ENCODE results near the gene PACSIN1.
A peak's percentile ranks its signal among the peaks of the same experiment; 100 is the strongest.

Gene PACSIN1

DNA sequence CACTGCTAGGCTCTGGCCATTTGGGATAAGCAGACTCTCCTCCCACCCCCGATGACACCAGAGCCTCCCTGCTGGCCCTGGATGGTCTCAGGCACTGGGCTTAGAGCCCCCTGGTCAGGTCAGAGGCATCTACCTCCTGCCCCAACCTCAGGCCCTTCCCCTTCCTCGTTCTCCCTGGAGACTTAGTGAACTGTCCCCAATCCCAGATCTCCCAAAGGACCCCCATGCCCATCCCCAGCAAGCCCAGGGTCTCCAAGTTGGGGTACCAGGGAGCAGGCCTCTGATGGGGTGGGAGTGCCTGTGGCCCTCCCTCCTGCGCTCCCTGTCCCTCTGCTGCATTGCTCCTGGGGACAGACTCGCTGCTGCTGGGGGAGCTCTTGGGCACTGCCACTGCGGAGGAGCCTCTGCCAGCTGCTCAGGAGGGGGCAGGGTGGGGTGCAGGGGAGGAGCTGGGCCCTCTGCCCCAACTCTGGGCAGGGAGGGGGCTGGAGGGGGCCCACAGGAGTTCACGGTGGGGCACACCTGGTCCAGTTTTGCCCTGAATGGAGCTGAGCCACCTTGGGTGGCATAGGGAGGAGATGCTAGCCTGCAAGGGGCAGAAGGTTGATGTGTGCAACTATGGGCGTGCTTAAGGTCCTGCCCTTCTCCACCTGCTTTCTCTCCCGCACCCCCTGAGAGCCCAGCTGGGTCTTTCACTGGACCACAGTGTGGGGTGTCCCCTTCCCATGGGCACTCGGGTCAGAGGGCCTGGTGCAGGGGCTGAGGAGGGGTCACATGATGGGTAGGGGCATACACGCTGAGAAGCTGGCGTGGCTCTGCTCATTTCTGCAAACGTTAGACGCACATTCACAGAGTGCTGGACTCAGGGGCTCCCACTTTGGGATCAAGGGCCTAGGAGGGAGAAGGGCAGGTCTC is 49.9 kb downstream of the PACSIN1 start:
- DNase-seq = no peak

DNA sequence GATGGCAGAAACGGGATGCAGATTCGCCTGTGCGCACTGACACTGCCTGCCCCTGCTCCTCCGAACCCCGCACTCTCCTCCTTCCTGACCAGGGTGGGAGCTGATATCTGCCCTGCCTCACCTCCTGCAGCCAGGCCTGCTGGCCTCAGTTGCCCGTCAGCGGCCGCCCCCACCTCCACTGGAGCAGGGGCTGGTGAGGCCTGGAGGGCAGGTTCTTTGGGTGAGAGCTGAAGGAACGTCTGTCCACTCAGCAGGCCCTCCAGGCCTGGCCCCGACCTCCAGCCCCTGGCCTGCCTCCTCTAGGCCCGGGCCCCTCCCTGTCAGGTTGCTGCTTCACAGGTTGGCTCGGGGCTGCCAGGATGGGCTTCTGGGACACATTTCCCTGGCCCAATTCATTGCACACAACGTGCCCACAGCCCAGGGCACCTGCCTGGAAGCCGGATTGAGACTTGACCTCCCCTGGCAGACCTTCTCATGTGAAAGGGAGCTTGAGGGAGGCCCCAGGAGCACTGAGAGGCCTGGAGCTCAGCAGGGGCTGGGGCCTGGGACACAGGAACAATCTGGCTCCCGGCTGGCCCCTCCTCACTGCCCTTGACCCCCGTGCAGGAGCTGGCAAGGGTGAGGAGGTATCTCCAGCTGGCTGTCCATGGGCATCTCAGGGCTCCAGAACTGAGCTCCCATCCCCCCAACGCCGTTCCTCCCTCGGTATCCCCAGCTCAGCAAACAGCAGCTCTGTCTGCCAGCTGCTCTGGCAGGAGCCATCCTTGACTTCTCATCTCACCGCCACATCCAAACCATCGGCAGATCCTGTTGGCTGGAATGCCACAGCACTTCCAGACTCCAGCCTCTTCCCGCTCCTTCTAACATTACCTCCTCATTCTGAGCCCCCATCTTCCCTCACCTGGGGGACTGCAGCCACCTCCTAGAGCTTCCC is 50.8 kb downstream of the PACSIN1 start:
- DNase-seq = no peak

DNA sequence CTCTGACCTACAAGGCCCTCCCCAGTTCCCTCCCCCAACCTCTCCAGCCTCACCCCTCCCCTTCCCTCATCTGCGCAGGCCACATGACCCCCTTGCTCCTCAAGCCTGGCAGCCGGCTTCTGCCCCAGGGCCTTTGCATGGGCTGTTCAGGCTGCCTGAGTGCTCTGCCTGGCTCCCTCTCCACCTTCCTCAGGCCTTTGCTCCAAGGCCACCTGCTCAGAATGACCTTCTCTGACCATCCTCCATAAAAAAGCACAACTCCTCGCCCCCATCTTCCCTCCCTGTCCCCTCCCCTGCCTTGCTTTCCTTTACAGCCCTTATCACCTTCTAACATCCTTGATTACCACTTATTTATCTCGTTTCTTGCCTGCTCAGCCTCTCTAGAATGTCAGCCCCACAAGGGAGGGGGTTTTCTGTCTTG is 51.6 kb downstream of the PACSIN1 start:
- DNase-seq = no peak

DNA sequence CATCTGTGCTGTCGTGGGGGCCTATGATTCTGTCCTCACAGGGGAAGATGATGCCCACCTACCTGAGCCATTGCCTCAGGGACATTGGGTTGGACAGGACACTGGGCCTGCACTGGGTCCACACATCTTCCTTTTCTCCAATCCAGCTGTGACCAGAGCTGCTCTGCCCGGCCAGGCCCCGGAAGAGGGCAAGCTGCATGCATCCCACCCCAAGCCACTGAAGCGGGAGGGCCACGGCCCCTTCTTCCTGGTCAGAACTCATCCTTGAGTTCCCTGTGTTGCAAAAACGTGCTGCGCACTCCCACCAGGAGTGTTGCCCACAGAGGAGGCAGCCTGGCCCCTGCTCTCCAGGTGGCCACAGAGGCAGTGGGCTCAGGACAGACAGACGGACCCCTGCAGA is 52.1 kb downstream of the PACSIN1 start:
- no peak for DNase-seq

DNA sequence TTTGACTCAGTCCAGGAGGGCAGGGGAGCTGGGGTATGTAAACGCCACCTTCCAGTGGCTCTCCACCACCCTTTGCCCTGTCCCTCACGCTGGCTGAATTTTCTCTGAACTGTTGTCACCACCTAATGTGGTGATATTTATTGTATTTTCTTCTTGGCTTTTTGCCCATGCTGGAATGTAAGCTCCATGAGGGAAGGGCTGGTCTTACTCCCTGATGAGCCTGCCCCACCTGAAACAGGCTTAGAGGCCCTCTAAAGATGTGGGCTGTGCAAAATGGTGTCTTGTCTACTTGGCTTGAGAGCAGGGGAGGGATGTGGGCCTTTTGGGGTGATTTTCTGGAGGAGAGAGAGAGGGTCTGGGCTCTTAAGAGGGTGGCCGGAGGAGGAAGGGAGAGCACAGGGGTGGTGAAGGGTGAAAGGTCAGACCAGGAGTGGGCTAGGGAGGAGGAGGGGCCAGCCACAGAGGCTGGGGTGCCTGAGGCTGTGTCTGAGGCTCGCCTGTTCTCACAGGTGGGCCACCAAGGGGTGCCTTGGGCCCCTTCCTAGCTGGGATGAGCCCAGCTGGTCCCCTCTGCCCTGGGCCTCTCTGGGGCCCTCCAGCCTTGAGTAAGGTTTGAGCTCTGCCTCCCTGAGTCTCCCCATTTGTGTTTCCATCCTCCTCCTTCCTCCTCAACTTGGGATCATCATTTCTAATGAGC is 52.9 kb downstream of the PACSIN1 start:
- DNase-seq = no peak

DNA sequence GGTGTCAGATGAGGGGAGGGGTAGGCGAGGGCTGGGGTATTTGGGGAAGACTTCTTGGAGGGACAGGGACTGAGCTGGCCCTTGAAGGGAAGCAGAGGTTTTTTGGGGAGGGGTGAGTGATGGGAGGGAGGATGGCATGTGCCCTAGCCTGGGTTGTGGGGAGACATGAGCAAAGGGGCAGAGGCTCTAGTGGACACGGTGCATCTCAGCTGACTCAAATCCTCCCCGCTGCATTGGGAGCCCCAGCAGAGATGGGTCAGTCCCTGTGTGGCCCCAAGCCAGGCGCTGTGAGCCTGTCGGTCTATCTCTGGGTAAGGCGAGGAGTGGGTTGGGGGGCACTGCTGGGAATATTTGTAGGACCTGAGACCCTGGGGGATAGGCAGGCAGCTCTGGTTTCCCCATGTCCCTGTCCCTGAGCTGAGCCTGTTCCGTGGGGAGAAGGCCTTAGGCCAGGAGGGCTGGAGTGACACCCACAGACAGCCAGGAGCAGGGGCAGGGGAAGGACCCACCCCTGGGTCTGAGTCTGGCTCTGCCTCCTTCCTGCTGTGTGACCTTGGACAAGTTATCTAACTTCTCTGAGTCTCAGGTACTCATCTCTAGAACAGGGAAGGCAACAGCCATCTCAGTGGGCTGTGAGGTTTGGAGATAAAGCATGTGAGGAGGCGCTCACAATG is 54.2 kb downstream of the PACSIN1 start:
- DNase-seq = no peak

DNA sequence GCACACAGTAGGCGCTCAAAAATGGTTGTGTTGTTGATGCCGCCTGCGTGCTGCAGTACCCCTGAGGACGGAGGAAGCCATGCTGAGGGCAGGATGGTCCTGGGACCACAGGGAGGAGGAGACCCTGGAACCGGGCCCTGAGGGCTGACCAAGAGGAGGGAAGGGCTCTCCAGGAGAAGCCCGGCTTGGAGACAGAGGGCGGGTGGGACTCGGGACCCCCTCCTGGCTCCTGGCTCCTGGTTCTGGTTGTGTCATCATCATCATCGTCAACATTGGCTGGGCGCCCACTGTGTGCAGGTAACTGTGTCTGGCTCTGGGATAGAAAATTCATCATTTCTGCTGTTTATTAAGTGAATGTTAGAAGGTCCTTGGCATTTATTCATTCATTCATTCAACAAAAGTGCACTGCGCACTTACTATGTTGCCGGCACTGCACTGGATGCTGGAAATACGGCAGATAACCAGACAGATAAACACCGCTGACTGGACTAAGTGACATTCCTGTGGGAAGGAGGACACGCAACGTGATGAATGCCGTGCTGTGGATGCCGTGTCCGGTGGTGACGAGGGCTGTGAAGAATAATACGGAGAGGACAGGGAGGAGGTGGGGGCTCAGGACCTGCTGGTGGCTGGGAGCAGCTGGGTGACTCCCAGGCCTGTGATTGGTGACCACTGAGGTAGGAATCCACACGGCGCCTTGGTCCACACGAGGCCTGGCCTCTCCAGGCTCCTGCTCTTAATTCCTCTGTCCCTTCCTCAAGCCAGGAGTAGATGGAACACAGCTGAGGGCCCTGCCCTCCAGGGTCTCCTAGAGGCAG is 55.0 kb downstream of the PACSIN1 start:
- no peak for DNase-seq

DNA sequence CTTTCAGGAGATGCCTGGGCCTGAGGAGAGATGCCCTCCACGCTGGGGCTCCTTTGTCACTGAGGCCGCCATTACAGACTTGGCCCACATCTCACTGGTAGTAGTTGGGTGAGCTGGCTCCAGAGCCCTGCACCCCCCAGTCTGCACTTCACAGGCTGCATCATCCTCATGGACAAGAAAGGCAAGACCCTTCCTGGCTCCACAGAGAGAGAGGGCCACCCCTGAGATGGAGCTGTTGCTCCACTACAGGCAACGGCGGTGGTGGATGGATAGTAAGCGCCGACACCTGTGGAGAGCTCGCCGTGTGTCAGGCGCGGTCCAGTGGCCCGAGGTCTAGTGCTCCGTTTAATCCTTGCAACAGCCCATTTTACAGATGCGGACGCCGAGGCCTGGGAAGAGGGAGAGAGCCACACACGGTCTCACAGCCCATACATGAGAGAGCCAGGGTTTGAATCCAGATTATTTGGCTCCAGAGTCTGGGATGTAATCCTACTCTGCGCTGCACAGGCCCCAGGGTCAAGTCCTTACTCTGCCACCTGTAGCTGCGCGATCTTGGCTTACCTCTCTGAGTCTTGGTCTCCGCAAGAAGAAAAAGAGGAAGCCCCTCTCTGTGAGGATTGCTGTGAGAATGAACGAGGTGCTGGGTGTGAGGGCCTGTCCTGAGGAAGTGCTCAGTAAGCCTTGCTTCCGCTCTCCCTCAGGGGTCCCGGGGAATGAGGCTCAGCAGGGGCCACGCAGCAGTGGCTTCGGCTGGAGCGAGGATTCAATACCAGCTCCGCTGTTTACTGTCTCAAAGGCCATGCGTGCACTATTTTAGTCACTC is 55.8 kb downstream of the PACSIN1 start:
- DNase-seq = no peak

DNA sequence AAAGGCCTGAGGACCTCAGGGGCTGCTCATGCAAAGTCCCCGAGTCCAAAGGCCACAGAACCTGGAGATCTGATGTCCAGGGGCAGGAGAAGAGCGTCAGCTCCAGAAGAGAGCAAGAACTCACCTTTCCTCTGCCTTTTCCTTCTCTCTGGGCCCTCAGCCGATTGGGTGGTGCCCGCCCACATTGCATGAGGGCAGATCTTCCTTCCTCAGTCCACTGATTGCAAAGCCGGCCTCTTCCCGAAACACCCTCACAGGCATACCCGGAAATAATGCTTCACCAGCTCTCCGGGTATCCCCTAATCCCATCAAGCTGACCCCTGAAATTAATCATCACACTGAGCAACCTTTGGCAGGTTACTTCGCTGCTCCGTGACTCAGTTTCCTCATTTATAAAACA is 56.9 kb downstream of the PACSIN1 start:
- no peak for DNase-seq

DNA sequence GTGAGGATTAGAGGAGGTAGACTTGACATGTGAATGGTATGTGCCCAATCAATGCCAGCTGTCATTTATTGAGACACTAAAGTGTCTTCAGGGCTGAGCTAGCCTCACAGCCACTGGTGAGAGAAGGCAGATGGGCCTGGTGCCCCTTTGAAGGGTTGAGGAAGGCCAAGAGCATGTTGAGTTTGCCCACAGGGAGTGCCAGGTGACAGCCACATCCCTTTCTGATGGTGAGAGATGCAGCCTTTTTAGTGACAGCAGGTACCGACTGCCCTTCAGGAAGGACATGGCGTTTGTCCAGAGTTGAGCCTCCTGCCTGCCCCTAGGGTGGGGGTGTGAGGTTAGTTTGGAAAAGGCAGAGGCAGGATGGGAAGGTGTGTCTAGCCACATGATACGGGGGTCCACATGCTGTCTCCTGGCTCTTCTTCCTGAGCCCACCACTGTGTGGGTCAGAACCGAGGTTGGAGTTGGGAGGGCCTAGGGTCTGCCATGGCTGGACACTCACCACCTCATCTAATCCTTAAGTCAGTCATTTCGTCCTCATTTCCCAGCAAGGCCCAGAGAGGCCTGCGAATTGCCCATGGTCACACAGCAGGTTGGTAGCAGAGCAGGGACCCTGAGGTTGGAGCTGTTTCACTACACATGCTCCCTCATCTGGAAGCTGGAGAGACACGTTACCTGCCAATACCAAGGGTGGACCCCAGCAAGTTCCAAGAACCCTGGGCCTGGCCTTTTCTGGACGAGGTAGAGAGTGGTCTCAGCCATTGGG is 57.7 kb downstream of the PACSIN1 start:
- DNase-seq = no peak

DNA sequence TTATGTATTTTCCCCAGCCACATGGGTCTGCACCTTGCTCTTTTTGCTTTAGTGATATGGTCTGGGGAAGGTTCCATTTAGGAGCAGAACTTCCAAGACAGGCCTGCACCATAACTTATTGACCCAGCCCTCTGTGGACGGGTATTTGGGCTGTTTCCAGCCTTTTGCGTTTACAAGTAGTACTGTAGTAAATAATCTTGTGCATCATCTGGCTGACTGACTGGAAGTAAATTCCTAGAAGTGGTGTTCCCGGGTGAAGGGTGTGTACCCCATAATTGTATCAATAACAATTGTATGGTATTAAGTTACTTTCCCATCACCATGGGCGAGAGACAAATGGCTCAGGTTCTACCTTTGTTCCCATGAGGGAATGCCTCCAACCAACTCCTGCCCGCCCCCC is 58.6 kb downstream of the PACSIN1 start:
- DNase-seq = no peak

DNA sequence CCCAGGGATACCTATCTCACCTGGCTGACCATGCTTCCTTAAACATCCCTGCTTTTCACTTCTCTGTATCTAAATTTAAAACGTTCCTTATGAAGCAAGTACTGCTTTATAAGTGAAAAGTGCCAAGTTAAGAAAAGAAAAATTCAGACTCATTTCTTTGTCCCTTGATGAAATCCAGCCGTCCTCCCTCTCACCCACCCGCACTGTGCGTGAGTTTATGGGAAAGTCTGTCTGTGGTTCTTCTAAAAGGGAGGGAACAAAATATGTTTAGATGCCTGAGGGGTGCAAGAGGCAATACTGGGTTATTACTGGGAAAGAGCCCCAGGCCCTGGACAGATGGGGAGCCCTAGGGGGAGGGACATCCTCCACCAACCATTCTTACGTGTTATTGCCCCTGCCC is 59.1 kb downstream of the PACSIN1 start:
- DNase-seq = no peak

DNA sequence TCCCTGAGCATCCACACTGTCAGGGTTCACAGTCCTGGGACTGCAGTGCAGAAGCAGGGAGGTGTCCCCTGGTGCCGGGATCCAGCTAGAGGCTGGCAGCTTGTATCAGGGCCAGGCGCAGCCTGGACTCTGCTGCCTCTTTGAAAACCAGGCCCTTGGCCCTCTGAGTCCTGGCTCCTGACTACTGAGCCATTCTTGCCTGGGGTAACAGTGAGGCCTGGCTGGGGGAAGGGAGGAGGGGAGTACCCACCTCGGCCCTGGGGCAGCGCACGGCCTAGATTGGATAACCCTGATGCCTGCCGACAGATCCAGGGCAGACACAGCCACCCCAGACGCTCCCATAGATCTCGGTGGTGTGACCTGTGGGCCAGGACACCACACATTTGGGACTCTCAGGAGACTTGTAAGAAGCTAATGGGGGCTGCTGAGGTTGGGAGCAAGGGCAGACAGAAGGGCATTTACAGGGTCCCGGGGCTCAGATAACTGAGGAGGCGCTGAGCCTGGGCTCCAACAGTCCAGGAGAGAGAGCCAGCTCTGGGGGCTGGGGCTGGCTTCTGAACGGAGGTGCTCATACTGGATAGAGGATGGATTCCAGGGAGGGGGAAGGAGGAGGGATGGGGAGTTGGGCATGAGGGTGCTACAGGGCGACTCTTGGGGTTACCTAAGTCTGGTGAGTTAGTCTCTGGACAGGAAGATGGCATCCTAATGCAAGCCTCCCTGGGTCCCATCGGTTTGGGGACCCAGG is 59.7 kb downstream of the PACSIN1 start:
- no peak for DNase-seq

DNA sequence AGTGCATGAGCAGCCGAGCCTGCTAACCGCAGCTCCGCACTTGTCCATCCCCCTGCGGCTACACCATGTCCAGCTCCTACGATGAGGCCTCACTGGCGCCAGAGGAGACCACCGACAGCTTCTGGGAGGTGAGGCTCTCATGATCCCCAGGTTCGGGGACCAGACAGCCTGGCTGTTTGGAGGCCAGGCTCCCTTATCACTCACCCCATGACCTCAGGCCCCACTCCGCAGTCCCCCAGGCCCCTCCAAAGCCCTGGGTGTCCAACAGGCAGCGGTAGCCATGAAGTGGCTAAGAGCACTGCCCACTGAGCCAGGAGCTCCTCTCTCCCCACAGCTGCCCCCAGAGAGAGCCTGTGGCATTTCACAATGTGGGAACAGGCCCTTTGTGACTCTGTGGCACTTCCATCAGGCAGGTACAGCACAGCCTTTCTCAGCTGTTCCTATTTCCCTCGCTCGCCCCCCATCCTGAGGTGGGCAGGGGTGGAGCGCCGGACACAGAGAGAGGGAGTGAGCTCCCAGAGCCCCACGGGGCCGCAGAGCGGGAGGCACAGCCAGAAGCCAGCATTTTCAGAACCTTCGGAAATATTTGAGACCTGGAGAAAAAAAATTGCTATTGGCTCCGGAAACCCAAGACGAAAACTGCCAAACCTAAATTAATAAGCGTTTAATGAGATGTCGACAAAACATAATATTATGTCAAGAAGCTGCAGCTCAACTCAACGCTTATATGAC is 60.5 kb downstream of the PACSIN1 start:
- no peak for DNase-seq

DNA sequence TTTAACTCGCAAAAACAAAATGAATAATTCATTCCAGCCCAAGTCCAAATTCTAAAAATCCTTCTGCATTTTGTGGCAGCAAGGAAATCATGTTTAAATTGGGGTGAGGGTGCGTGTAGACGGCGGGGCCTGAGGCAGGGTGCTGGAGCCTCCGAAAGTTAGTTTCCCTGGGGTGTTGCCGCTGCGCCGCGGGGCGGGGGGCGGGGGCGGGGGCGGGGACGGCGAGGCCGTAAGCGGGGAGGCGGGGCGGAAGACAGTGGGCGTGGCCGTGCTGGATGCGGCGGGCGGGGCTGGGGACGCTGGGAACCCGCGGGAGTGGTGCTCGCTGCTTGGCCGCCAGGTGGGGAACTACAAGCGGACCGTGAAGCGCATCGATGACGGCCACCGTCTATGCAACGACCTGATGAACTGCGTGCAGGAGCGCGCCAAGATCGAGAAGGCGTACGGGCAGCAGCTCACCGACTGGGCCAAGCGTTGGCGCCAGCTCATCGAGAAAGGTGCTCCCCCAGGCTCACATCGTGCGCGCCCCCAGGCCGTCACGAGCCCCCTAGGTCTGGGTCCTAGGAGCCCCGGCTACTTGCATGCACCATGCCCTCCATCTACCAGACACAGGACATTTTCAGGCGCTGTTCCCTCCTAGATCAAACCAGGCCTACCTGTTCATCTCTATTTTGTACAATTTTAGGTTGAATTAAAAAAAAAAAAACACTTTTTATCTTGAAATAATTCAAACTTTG is 61.3 kb downstream of the PACSIN1 start:
- DNase-seq = peak; percentile 89

DNA sequence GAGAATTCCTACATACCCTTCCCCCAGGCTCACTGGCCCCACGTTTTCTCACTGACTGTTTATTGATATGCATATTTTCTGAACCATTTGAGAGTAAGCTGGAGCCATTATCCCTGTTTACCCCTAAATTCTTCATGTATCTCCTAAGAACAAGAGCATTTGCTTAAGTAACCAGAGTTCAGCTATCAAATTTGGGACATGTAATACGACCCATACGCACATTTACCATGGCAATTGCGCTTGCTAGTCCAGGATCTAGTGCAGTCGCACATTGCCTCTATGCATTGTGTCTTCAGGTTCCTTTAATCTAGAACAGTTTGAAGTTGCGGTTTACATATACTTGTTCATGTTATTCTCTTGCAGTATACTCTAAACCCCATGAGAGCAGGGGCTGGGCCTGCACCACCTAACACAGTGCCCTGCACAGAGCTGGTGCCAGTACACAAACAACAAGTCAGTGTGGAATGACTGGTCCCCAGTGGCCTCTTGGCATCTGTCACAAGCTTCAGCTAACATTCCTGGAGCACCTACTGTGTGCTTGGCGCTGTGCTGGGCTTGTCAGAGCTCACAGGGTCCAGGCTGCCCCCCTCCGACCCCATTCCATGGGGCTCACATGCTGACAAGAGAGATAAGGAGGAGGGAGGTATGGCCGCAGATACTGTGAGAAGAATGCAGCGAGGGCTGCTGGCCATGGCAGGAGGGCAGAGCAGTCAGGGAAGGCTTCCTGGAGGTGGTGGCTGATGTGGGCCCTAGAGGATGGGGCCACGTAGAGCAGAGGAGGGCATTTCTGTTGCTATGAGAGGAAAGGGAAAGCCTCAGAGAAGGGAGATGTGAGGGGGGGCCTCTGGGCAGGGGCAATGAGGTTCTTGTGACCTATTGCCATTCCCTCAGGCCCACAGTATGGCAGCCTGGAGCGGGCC is 62.1 kb downstream of the PACSIN1 start:
- no peak for DNase-seq

All from activated gamma-delta T cell (primary cell).